Epidermal melanocyte (primary cell): ENCODE measurements around the gene PPP4R4.

Experiments
- DNase-seq: peaks from one replicate; pipeline ENCODE4 v3.0.0; 2011; ENCODE audit warnings: low spot score; ENCODE audit not compliant: insufficient read length

The PPP4R4 gene

DNA sequence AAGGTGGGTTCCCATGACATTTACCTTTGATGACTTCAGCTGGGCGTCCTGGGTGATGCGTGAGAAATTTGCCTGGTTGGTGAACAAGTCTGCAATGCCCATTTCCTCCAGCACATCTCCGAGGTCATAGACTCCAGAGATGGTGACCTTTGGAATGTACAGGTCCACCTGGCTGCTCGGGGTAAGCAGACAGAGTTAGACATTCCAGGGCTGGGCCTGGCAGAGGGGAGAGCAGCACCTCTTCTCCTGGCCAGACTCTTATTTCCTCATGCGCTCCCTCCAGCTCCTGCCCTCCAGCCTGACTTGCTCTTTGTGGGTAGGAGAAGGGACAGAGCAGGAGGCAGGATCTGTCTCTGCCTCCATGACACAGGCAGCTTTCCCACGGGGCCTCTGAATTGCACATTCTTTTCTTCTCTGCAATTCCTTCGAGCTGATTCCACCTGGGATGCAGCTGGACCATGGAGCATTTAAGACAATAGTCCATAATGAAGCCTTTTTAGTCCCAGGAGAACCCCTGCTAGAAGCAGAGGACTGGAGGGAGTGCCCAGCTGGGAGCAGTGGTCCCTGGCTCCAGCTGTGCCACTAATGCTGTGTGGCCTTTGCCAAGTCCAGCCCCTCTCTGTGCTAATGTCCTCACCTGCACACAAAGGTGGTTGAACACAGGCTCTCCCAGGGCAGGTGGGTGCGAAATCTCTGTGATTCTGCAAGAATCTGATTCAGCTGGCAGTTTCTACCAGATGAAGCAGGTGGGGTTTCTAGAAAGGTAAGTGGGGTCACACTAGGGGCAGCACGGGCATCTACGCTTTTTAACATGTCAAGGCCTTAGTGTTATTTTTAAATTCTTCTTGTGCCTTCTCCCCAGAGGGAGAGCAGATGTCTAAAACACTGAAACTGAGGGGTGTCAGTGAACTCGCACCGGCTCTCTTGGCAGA, 132.2 kb downstream of the PPP4R4 start:
- no peak for DNase-seq

- DNase-seq = no peak
Observed at GRCh38 chr14:94307410-94307992, 133.4 kb downstream of the PPP4R4 start.

DNA sequence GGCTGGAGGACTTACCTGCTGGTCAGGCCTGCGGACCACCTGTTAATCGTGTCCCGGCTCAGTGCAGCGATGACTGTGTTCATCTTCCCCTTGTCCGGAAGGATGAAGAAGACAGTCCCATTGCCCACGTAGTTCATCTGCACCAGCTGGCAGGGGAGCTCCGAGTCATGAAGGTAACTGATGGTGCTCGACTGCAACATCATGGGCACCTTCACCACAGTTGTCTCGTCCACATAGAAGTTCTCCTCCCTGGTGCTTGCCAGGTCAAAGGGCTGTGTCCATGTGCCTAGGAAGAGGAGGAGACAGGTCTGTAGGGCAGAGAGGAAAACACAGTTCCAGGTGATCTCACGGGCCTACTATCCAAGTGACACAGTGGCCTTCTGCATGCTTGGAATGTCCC, 135.6 kb downstream of the PPP4R4 start:
- DNase-seq = no peak

DNA sequence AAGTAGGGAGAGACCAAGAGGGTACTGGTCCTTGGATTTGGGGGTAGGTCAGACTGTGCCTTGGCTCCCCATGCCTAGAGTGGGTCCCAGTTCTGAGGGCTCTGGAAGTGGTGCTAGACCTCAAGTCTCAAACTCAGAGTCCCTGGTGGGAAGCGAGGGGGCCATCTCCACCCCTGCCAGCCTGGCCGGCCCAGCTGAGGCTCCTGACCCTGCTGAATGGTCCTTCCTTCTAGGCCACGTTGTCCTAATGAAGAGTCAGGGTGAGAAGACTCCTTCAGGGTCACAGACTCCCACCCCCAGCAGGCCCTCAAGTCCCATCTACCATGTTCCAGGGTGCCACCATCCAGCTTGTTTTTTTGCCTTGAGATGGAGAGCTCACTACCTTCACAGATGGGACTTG, 136.1 kb downstream of the PPP4R4 start:
- no peak for DNase-seq

DNA sequence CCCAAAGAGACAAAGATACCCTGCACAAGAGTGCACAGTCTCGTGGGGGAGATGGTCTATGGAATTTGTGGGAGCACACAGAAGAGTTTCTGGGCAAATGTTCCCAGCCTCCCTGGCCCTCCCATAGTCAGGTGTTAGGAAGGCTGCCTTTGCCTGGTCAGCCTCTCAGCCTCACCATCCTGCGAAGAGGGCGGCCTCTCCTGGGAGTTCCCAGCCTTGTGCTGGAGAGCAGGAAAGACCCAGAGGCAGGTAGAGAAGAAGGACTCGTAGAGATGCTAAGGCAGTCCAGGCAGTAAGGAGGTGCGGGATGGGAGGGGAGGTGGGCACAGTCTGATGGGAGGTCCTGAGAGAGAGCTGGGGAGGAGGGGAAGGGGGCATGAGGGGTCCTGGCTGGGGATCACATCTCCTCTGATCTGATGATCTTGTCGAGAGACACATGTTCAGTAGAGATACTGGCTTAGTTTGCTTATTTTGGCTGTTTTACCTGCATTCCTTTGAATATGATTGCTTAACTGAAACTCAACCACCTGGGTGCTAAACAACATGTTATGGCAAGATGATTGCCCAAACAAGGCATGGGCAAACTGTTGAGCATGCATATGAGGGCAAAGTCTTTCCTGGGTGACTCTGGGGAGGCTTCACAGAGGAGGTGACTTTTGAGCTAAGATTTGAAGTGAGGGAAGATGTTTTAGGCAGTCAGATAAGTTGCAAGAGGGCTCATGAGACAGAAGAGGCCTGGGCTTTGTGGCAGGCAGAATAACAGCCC, 138.5 kb downstream of the PPP4R4 start:
- DNase-seq = no peak

DNA sequence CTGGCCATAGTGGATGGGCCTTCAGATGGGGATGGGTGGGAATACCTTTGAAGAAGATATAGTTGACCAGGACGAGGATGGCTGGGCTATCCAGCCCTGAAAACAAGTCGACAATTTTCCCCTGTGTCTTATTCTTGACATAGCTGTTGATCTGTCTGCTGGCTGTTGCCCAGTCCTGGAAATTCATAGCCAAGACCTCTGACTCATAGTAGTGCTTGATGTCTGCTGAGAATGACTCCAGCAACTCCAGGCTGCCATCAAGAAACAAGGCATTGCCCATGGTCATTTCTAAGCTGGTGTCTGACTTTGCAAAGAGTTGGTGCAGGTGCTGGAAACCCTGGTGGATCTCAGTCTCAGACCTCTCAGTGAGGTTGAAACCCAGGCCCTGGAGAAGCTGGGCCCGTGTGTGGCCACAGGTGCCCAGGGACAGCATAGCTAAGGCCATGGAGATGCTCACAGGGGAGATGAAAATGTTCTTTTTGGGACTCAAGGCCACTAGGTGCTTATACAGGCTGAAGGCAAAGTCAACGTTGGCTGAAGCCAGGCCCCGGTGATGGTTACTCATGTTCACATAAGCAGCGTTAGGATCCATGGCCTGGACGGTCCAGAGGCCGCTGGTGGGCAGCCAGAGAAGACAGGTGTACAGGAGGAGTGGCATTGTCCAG, 140.0 kb downstream of the PPP4R4 start:
- no peak for DNase-seq

- no peak for DNase-seq
Observed at GRCh38 chr14:94314890-94315289, 140.8 kb downstream of the PPP4R4 start.

DNA sequence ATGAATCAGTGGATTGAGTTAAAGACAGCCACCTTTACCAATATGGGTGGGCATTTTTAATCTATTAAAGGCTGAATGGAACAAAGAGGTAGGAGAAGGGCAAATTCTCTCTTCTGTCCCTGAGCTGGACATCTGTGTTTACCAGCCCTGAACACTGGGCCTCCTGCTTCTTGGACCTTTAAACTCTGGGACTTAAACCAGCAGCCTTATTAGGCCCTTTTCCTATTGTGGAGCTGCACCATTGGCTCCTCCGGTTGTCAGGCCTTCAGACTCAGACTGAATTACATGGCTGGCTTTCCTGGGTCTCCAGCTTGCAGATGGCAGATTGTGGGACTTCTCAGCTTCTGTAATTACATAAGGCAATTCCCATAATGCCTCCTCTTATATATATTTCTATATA, 142.6 kb downstream of the PPP4R4 start:
- no peak for DNase-seq

- no peak for DNase-seq
Observed at GRCh38 chr14:94317259-94317658, 143.1 kb downstream of the PPP4R4 start.

- DNase-seq = no peak
Observed at GRCh38 chr14:94320243-94320642, 146.1 kb downstream of the PPP4R4 start.

DNA sequence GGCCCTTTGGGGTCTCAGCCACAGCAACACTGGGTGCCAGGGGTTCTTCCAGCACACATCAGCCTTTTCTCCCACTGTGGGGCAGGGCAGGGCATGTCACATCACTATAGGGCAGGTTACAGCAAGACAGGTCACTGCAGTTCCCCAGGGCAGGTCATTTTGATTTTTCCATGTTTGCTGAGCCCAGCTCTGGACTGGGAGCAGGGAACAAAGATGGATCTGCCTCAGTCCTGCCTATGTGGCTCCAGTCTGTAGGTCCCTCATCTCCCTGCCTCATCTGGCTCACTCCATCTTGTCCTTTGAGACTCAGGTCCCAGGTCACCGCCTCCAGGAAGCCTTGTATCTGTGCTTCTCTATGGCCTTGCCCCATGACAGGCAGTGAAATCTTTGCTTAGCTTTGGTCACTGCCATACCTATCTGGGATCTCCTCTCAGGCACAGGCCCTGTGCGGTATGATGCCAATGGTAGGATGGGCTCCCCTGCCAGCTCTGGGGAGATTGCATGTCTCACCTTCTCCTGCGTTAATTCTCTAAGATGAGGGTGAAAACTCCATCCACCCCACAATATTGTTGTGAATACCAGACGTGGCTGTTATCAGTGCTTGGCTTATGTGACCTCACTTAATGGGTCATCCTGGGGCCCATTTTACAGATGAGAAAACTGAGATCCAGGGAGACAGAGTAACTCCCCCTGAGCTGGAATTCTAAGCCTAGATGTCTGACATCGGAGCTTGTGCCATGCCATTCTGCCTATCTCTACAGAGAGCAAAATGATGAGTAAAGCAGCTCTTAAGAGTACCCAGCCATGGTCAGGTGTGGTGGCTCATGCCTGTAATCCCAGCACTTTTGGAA, 147.5 kb downstream of the PPP4R4 start:
- no peak for DNase-seq

DNA sequence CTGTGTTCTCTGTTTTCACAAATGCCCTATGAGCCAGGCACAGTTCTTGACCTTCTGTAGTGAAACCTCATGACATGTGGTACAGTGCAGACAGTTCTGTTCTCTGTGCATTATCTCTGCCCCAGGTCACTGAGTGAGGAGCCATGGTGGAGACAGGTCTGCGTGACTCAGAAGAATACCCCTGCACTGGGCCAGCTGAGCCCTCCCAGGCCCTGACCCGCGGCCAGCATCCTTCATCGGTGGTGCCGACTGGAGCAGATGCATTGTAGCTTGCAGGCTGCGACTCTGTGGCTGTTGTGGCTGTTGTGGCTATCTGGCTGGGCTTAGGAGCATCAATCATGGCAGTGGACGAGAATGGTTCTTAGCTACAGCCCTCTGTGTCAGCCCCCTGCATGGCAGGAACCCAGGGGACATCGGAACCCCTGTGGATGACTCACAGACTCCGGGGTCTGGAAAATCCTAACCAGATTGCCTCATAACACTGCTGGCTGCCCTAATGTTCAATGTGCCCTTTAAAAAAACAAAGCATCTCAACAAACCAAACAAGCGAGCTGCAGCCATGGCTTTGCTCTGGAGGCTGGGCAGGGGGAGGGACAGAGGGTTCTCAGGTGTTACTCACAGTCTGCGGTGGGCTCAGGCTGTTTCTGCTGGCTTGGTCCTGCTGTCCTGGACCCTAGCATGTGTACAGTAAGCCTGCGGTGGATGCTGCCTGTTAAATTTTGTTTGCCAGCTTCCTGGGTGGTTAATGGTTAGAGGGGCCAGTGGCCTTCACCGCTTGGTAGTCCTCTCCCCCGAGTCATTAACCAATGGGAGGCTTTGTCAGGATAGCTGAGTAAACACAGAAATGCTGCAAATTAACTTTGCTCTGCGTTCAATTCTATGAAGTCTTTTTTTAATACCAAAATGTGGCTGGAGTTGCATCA, 148.8 kb downstream of the PPP4R4 start, which contains the start of gene SERPINA6:
TSS of gene SERPINA6 (minus strand) at position 689 of the 923 bp plus-strand sequence. CDS start 8,688 bp downstream, outside the sequence.
- DNase-seq = no peak

DNA sequence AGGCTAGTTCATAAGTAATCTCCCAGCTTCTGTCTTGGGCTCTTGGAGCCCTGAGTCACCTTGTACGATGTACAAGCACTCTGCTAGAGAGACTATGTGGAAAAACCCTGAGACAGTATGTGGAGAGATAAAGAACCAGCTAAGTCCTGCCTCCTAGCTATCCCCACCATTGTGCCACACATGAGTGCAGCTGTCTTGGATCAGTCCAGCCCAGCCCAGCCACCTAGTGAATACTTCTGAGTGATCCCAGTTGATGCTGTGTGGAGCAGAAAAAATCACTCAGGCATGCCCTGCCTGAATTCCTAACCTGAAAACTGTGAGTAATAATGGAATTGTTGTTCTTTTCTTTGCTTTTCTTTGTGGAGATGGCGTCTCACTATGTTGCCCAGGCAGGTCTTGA, 154.1 kb downstream of the PPP4R4 start:
- no peak for DNase-seq
